HepG2 (cell line): ENCODE results near the gene ANLN. TPM values are rescaled to one million over a fixed set of nuclear protein-coding genes. Genes with fewer than 3 reads are reported as not detected.

ENCODE experiments used
- ATAC-seq: fragments of 200-7000 bp; cut with Tn5 transposase; 3 replicates; pipeline ENCODE4 v1.9.1; 2020; ENCODE audit warnings: mild to moderate bottlenecking, moderate library complexity
- BruUV-seq: library from RNA; stranded (reverse); fragments of 400-500 nt; replicated peaks from 2 replicates; lab custom pipeline; 2021; lab: Mats Ljungman, UMichigan
- CTCF ChIA-PET: fragments of 300-600 bp; formaldehyde crosslinking; extraction: SDS; loops from one replicate; lab custom pipeline; 2021; ENCODE audit warnings: low total read pairs, inconsistent platforms, low intra/inter-chr PET ratio; lab: Yijun Ruan, JAX
- POLR2A ChIA-PET: fragments of 350-600 bp; sonication (Branson Sonifier 250); formaldehyde crosslinking; loops from one replicate; lab custom pipeline; 2020; ENCODE audit warnings: antibody characterized with exemption, inconsistent platforms; lab: Yijun Ruan, JAX
- DNase-seq: peaks from one replicate; pipeline ENCODE4 v3.0.0-alpha.2; 2015; ENCODE audit warnings: low spot score
- FAIRE-seq: peaks from 3 replicates; lab custom pipeline; 2011; peaks lifted over from hg19 to GRCh38; lab: Jason Lieb, UNC
- H2AFZ ChIP-seq: one replicate; pipeline ENCODE4 v1.6.1; 2011; ENCODE audit warnings: low read length, inconsistent platforms
- H3K27ac ChIP-seq: fragments of 300-600 bp; 3 replicates; pipeline ENCODE4 v1.8.0; 2011; ENCODE audit warnings: mixed run types, mild to moderate bottlenecking, mixed read lengths, low read length, inconsistent platforms; ENCODE audit not compliant: insufficient read depth; ENCODE audit errors: extremely low read length
- H3K27me3 ChIP-seq, 2 experiments: fragments of 200-600 bp in 1 of 2; 2 replicates in 1 of 2; 3 replicates in 1 of 2; pipeline versions ENCODE4 v1.6.0 to v1.8.0; 2011; ENCODE audit warnings: low read length in 2 of 2, mild to moderate bottlenecking in 2 of 2, moderate library complexity in 2 of 2, inconsistent platforms in 1 of 2; ENCODE audit not compliant: insufficient read depth in 2 of 2, control insufficient read depth in 1 of 2
- H3K36me3 ChIP-seq, 2 experiments: fragments of 200-600 bp in 1 of 2; replicated peaks in 1 of 2; 2 replicates in 1 of 2; 3 replicates in 1 of 2; pipeline versions ENCODE4 v1.5.1 to v1.8.0; 2011; ENCODE audit warnings: low read length in 2 of 2, inconsistent platforms in 1 of 2; ENCODE audit not compliant: insufficient read depth in 2 of 2, control insufficient read depth in 1 of 2
- H3K4me1 ChIP-seq: 2 replicates; pipeline ENCODE4 v1.5.1; 2012; ENCODE audit warnings: low read length, inconsistent platforms; ENCODE audit not compliant: insufficient read depth
- H3K4me2 ChIP-seq: 2 replicates; pipeline ENCODE4 v1.6.0; 2011; ENCODE audit warnings: low read depth, low read length, inconsistent platforms
- H3K4me3 ChIP-seq, 3 experiments: fragments of 200-600 bp in 1 of 3; sonication (generic), shearing (Covaris generic) in 1 of 3; replicated peaks in 1 of 3; 2 replicates each; pipeline ENCODE4 v1.5.1; 2011 to 2016; ENCODE audit warnings: low read length in 3 of 3, inconsistent platforms in 2 of 3, low read depth in 2 of 3, mild to moderate bottlenecking in 2 of 3, control low read depth in 1 of 3, mixed read lengths in 1 of 3; ENCODE audit not compliant: insufficient read depth in 1 of 3
- H3K79me2 ChIP-seq: one replicate; pipeline ENCODE4 v1.6.1; 2011; ENCODE audit warnings: low read length, inconsistent platforms; ENCODE audit not compliant: insufficient read depth
- H3K9ac ChIP-seq: 2 replicates; pipeline ENCODE4 v1.6.0; 2011; ENCODE audit warnings: mild to moderate bottlenecking, low read depth, low read length, inconsistent platforms; ENCODE audit not compliant: insufficient read depth
- H3K9me3 ChIP-seq: 2 replicates; pipeline ENCODE4 v1.5.1; 2012; ENCODE audit warnings: mild to moderate bottlenecking, low read length
- H4K20me1 ChIP-seq: 2 replicates; pipeline ENCODE4 v1.6.0; 2011; ENCODE audit warnings: inconsistent platforms, mild to moderate bottlenecking, low read length, moderate library complexity; ENCODE audit not compliant: insufficient read depth
- ARID5B ChIP-seq: IDR thresholded peaks from 2 replicates; pipeline ENCODE4 v1.4.0; 2020; ENCODE audit warnings: mild to moderate bottlenecking, missing genetic modification reagents
- HNF4A ChIP-seq: sonication (generic); formaldehyde crosslinking; IDR thresholded peaks from 2 replicates; pipeline ENCODE4 v1.4.0; 2020; ENCODE audit warnings: missing genetic modification reagents
- PPARG ChIP-seq: conservative IDR thresholded peaks from 2 replicates; pipeline ENCODE4 v1.6.1; 2016; ENCODE audit warnings: missing biosample characterization, missing genetic modification reagents
- RARA ChIP-seq: IDR thresholded peaks from 2 replicates; pipeline ENCODE4 v1.6.1; 2016; ENCODE audit warnings: missing genetic modification reagents, missing compliant biosample characterization
- RXRB ChIP-seq: IDR thresholded peaks from 2 replicates; pipeline ENCODE4 v1.6.1; 2016; ENCODE audit warnings: borderline replicate concordance, missing genetic modification reagents, missing compliant biosample characterization
- SP5 ChIP-seq: IDR thresholded peaks from 2 replicates; pipeline ENCODE4 v1.6.1; 2016; ENCODE audit warnings: low read depth, borderline replicate concordance
- TCF7 ChIP-seq: sonication (generic); IDR thresholded peaks from 2 replicates; pipeline ENCODE4 v1.6.1; 2016; ENCODE audit warnings: antibody characterized with exemption, low read depth
- ZGPAT ChIP-seq: IDR thresholded peaks from 2 replicates; pipeline ENCODE4 v1.6.1; 2016; ENCODE audit warnings: mild to moderate bottlenecking
- ZNF224 ChIP-seq: sonication (generic); formaldehyde crosslinking; IDR thresholded peaks from 2 replicates; pipeline ENCODE4 v1.5.0; 2020; ENCODE audit warnings: mild to moderate bottlenecking, missing genetic modification reagents
- ZNF251 ChIP-seq: sonication (generic); formaldehyde crosslinking; IDR thresholded peaks from 2 replicates; pipeline ENCODE4 v1.9.0; 2021; ENCODE audit warnings: mild to moderate bottlenecking, missing genetic modification reagents
- ZNF331 ChIP-seq: sonication (generic); formaldehyde crosslinking; IDR thresholded peaks from 2 replicates; pipeline ENCODE4 v1.4.0; 2020; ENCODE audit warnings: missing genetic modification reagents
- ZNF883 ChIP-seq: sonication (generic); formaldehyde crosslinking; IDR thresholded peaks from 2 replicates; pipeline ENCODE4 v1.5.1; 2020; ENCODE audit warnings: mild to moderate bottlenecking, missing genetic modification reagents; ENCODE audit errors: not compliant biosample characterization
- WGBS: methylation state at CpG from one replicate; pipeline ENCODE4 v1.1.6; 2017; ENCODE audit warnings: low lambda C conversion rate; 5-methylcytosine and 5-hydroxymethylcytosine counted together
- in situ Hi-C: cut with HindIII; loops from 2 replicates; pipeline ENCODE4 v1.10.0; 2017; ENCODE audit warnings: low pct_unique_long_range_greater_than_20kb; ENCODE audit not compliant: extremely low pct_ligation_motif_present
- intact Hi-C: fragments of 100-400 bp; cut with micrococcal nuclease; formaldehyde crosslinking; loops from one replicate; pipeline ENCODE4 v1.10.0; 2022; ENCODE audit not compliant: unreplicated experiment
- polyA plus RNA-seq, 8 experiments: library from polyadenylated mRNA; depleted of rRNA in 3 of 8; stranded (reverse) in 7 of 8; unstranded in 1 of 8; fragments of >200 nt; fragmentation: Illumina TruSeq in 4 of 8; extraction: Trizol in 4 of 8; gene quantifications; 2 replicates each; pipeline versions ENCODE4 v1.2.1 to v1.2.3, GENCODE V29; 2011 to 2016; ENCODE audit warnings: low read depth in 4 of 8, missing spikeins in 1 of 8, mixed read lengths in 1 of 8; ENCODE audit not compliant: insufficient read depth in 1 of 8
- total RNA-seq, 5 experiments: library from RNA; depleted of rRNA; stranded (reverse); fragments of >200 nt; fragmentation: Illumina TruSeq; extraction: Trizol; gene quantifications; 2 replicates each; pipeline ENCODE4 v1.2.3, GENCODE V29; 2016; ENCODE audit warnings: low read depth in 1 of 5

ANLN gene
- total and polyA plus RNA-seq, 2 of the 13 experiments (the other 11 are each of a cell fraction or from before 2014, with no cell fraction given) = 20.0 to 72.0 TPM

- TF ChIP-seq ZGPAT (CRISPR knock-in tag) = no peak
- TF ChIP-seq ZNF883 (CRISPR knock-in tag) = no peak
Observed at GRCh38 chr7:36438211-36438610, 48.5 kb downstream of the ANLN start (continued).

DNA sequence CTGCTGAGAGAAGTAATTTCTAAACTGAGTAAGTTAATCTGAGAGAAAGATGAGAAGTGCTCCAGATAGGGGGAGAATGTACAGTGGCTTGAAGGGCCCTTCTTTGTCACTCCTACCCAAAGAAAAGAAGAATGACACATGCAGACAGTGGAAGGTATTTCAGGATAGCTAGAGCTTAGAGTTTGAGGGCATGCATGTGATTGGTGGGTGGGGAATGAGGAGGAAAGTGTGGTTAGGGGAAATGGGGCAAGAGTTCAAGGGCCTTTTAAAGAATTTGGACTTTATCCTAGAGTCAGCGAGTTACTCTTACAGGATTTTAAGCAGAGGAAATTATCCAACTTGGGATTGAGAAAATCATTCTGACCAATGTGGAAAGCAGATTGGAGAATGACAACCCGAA, 50.0 kb downstream of the ANLN start:
- H3K9ac ChIP-seq = no peak overlapping the region
- ChIA-PET POLR2A (no interaction called here), CTCF (interaction anchor here (2.8 kb wide), 1 partner anchor 762 kb away, joined by 16 read pairs; no protein-coding TSS in a partner anchor)
- no peak overlapping the region for H3K4me2 ChIP-seq
- H3K36me3 ChIP-seq = peaks cover 11 to 63% of the 10 kb centered on the region in 2 experiments
- FAIRE-seq (no peak), DNase-seq (peak; percentile 7), ATAC-seq (peak; percentile 67)
- in situ Hi-C loops = no loop called here
- H4K20me1 ChIP-seq = no peaks in the 10 kb centered on the region
- no TSS peak for BruUV-seq
- 64% methylated on average over 2 of the region's 2 CpGs for WGBS
- H3K9me3 ChIP-seq = no peaks in the 10 kb centered on the region
- no peaks in the 10 kb centered on the region for H3K27me3 ChIP-seq
- H3K4me3 ChIP-seq = no peak overlapping the region
- H2AFZ ChIP-seq = no peak overlapping the region
- no peaks in the 10 kb centered on the region for H3K79me2 ChIP-seq
- H3K4me1 ChIP-seq = peaks cover 25% of the 10 kb centered on the region
- TF ChIP-seq TCF7 (no peak), PPARG (CRISPR knock-in tag) (0 out of 2 replicates have a peak, but pooled peaks have one; percentile 32), SP5 (CRISPR knock-in tag) (no peak), ARID5B (0 out of 2 replicates have a peak, but pooled peaks have one; percentile 24), ZNF224 (CRISPR knock-in tag) (no peak), ZNF251 (CRISPR knock-in tag) (no peak), RXRB (CRISPR knock-in tag) (peak; percentile 36; the same call in 1 of the 2 replicates), ZNF331 (CRISPR knock-in tag) (no peak), HNF4A (CRISPR knock-in tag) (0 out of 2 replicates have a peak, but pooled peaks have one; percentile 36), RARA (CRISPR knock-in tag) (peak; percentile 50; the same call in 1 of the 2 replicates)
- intact Hi-C loops = no loop called here
- H3K27ac ChIP-seq = peak overlapping the region; percentile 24
